IMR-90 (cell line): ENCODE results near the gene ACACB. TPM values are rescaled to one million over a fixed set of nuclear protein-coding genes. Genes with fewer than 3 reads are reported as not detected.

Experiments used
- ATAC-seq: fragments of 200-7000 bp; cut with Tn5 transposase; 2 replicates; pipeline ENCODE4 v1.9.1; 2020; ENCODE audit warnings: low read depth, mild to moderate bottlenecking, moderate library complexity
- BruUV-seq: library from RNA; stranded (reverse); fragments of 400-500 nt; replicated peaks from 2 replicates; lab custom pipeline; 2021; lab: Mats Ljungman, UMichigan
- CTCF ChIA-PET: fragments of 300-600 bp; formaldehyde crosslinking; extraction: SDS; loops from one replicate; lab custom pipeline; 2021; ENCODE audit warnings: antibody characterized with exemption; lab: Yijun Ruan, JAX
- POLR2A ChIA-PET: fragments of 300-600 bp; sonication (Branson Sonifier 250); formaldehyde crosslinking; loops from one replicate; lab custom pipeline; 2022; ENCODE audit warnings: antibody characterized with exemption; ENCODE audit not compliant: unreplicated experiment; lab: Charles Lee
- DNase-seq: peaks from one replicate; pipeline ENCODE4 v3.0.0; 2013
- H2AFZ ChIP-seq: replicated peaks from 2 replicates; pipeline ENCODE3; 2013; ENCODE audit warnings: low read length, mild to moderate bottlenecking; ENCODE audit not compliant: poor library complexity
- H2AK5ac ChIP-seq: 2 replicates; pipeline ENCODE4 v1.6.1; 2013; ENCODE audit warnings: low read depth, low read length, inconsistent platforms
- H2AK9ac ChIP-seq: replicated peaks from 2 replicates; pipeline ENCODE3; 2013; ENCODE audit warnings: mild to moderate bottlenecking, low read depth, low read length, moderate library complexity; ENCODE audit not compliant: poor library complexity
- H2BK120ac ChIP-seq: 2 replicates; pipeline ENCODE4 v1.6.1; 2013; ENCODE audit warnings: low read depth, low read length, inconsistent platforms
- H2BK15ac ChIP-seq: 3 replicates; pipeline ENCODE4 v1.6.1; 2013; ENCODE audit warnings: low read depth, low read length, inconsistent platforms
- H2BK20ac ChIP-seq: 2 replicates; pipeline ENCODE4 v1.6.1; 2013; ENCODE audit warnings: low read depth, mild to moderate bottlenecking, inconsistent platforms, low read length, moderate library complexity
- H2BK5ac ChIP-seq: 2 replicates; pipeline ENCODE4 v1.6.1; 2013; ENCODE audit warnings: mild to moderate bottlenecking, low read depth, low read length, inconsistent platforms; ENCODE audit not compliant: poor library complexity, severe bottlenecking
- H3K14ac ChIP-seq: replicated peaks from 2 replicates; pipeline ENCODE4 v1.6.1; 2013; ENCODE audit warnings: low read depth, low read length, inconsistent platforms
- H3K18ac ChIP-seq: 2 replicates; pipeline ENCODE4 v1.6.1; 2013; ENCODE audit warnings: low read depth, low read length, control low read depth
- H3K23ac ChIP-seq: 2 replicates; pipeline ENCODE4 v1.6.1; 2013; ENCODE audit warnings: low read depth, low read length, inconsistent platforms
- H3K27ac ChIP-seq: 2 replicates; pipeline ENCODE4 v1.5.1; 2013; ENCODE audit warnings: mild to moderate bottlenecking, control low read depth, low read length; ENCODE audit not compliant: insufficient read depth
- H3K27me3 ChIP-seq: 2 replicates; pipeline ENCODE4 v1.6.1; 2013; ENCODE audit warnings: low read length; ENCODE audit not compliant: control insufficient read depth, insufficient read depth
- H3K36me3 ChIP-seq: 2 replicates; pipeline ENCODE4 v1.6.1; 2013; ENCODE audit warnings: low read length, mixed read lengths; ENCODE audit not compliant: control insufficient read depth, insufficient read depth
- H3K4ac ChIP-seq: 2 replicates; pipeline ENCODE4 v1.6.1; 2013; ENCODE audit warnings: low read depth, low read length, inconsistent platforms
- H3K4me1 ChIP-seq: 2 replicates; pipeline ENCODE4 v1.6.1; 2013; ENCODE audit warnings: low read length, mixed read lengths; ENCODE audit not compliant: control insufficient read depth, insufficient read depth
- H3K4me2 ChIP-seq: 2 replicates; pipeline ENCODE4 v1.6.1; 2013; ENCODE audit warnings: low read depth, mild to moderate bottlenecking, control low read depth, low read length, moderate library complexity
- H3K4me3 ChIP-seq: 2 replicates; pipeline ENCODE4 v1.5.1; 2013; ENCODE audit warnings: low read depth, mild to moderate bottlenecking, control low read depth, low read length, moderate library complexity; ENCODE audit not compliant: insufficient read depth
- H3K56ac ChIP-seq: 2 replicates; pipeline ENCODE4 v1.6.1; 2013; ENCODE audit warnings: low read length, inconsistent platforms; ENCODE audit not compliant: insufficient read depth; ENCODE audit errors: extremely low read depth
- H3K79me1 ChIP-seq, 2 experiments: 2 replicates each; pipeline ENCODE4 v1.6.1; 2013; ENCODE audit warnings: low read length in 2 of 2, inconsistent platforms in 1 of 2, low read depth in 1 of 2
- H3K9ac ChIP-seq: 2 replicates; pipeline ENCODE4 v1.6.1; 2013; ENCODE audit warnings: low read depth, low read length, control low read depth
- H3K9me1 ChIP-seq: 2 replicates; pipeline ENCODE4 v1.6.1; 2013; ENCODE audit warnings: low read length, inconsistent platforms; ENCODE audit not compliant: insufficient read depth
- H3K9me3 ChIP-seq: 2 replicates; pipeline ENCODE4 v1.6.1; 2013; ENCODE audit warnings: low read length; ENCODE audit not compliant: control insufficient read depth, insufficient read depth
- H4K20me1 ChIP-seq: 2 replicates; pipeline ENCODE4 v1.6.1; 2013; ENCODE audit warnings: low read length, inconsistent platforms; ENCODE audit not compliant: insufficient read depth
- H4K5ac ChIP-seq: 2 replicates; pipeline ENCODE4 v1.6.1; 2013; ENCODE audit warnings: mild to moderate bottlenecking, low read depth, low read length, control low read depth
- H4K8ac ChIP-seq, 2 experiments: 2 replicates each; pipeline ENCODE4 v1.6.1; 2013; ENCODE audit warnings: low read depth in 2 of 2, low read length in 2 of 2, control low read depth in 1 of 2, inconsistent platforms in 1 of 2
- H4K91ac ChIP-seq: 2 replicates; pipeline ENCODE4 v1.6.1; 2013; ENCODE audit warnings: low read depth, low read length, inconsistent platforms; ENCODE audit not compliant: insufficient read depth
- BHLHE40 ChIP-seq: fragments of 150-350 bp; IDR thresholded peaks from 2 replicates; pipeline ENCODE4 v1.6.1; 2016; ENCODE audit warnings: mild to moderate bottlenecking, low read depth, low read length
- CEBPB ChIP-seq: IDR thresholded peaks from 2 replicates; pipeline ENCODE4 v1.6.1; 2012; ENCODE audit warnings: low read depth, low read length, improper control_type of control experiment
- CHD1 ChIP-seq: IDR thresholded peaks from 2 replicates; pipeline ENCODE4 v1.6.1; 2012; ENCODE audit warnings: low read depth, low read length, improper control_type of control experiment
- FOS ChIP-seq: fragments of 150-350 bp; IDR thresholded peaks from 2 replicates; pipeline ENCODE4 v1.6.1; 2016; ENCODE audit warnings: low read depth, low read length
- MAFK ChIP-seq: IDR thresholded peaks from 2 replicates; pipeline ENCODE4 v1.6.1; 2012; ENCODE audit warnings: low read depth, low read length, improper control_type of control experiment
- MAZ ChIP-seq: IDR thresholded peaks from 2 replicates; pipeline ENCODE4 v1.6.1; 2012; ENCODE audit warnings: low read depth, mild to moderate bottlenecking, low read length, improper control_type of control experiment, moderate library complexity, borderline replicate concordance
- MXI1 ChIP-seq: IDR thresholded peaks from 2 replicates; pipeline ENCODE4 v1.6.1; 2012; ENCODE audit warnings: low read depth, mild to moderate bottlenecking, low read length, moderate library complexity, borderline replicate concordance
- NFE2L2 ChIP-seq: fragments of 150-350 bp; IDR thresholded peaks from 2 replicates; pipeline ENCODE4 v1.6.1; 2016; ENCODE audit warnings: low read depth, mild to moderate bottlenecking, low read length
- POLR2A ChIP-seq: IDR thresholded peaks from 2 replicates; pipeline ENCODE4 v1.6.1; 2012; ENCODE audit warnings: mild to moderate bottlenecking, low read depth, low read length
- RAD21 ChIP-seq: IDR thresholded peaks from 2 replicates; pipeline ENCODE4 v1.6.1; 2012; ENCODE audit warnings: low read length, improper control_type of control experiment
- SMC3 ChIP-seq: fragments of 150-350 bp; IDR thresholded peaks from 2 replicates; pipeline ENCODE4 v1.6.1; 2016; ENCODE audit warnings: low read depth, mild to moderate bottlenecking, antibody characterized with exemption, low read length, moderate library complexity
- WGBS, 2 experiments: methylation state at CpG; one replicate each; pipeline versions ENCODE4 v1.1.5 to v1.1.7; 2013; ENCODE audit warnings: missing lambda C conversion rate in 2 of 2; ENCODE audit not compliant: insufficient read length in 1 of 2; ENCODE audit errors: extremely low coverage in 2 of 2; 5-methylcytosine and 5-hydroxymethylcytosine counted together
- dilution Hi-C: fragments of 300-500 bp; cut with HindIII; formaldehyde crosslinking; loops from one replicate; pipeline ENCODE4 v1.14.3; 2018; ENCODE audit warnings: low sequenced_read_pairs; ENCODE audit not compliant: unreplicated experiment
- in situ Hi-C: fragments of 300-500 bp; cut with MboI; formaldehyde crosslinking; loops from 3 replicates; pipeline ENCODE4 v1.14.3; 2019; ENCODE audit warnings: low sequenced_read_pairs, inconsistent platforms, mixed read lengths
- intact Hi-C: fragments of 100-400 bp; cut with micrococcal nuclease; formaldehyde crosslinking; loops from 2 replicates; pipeline ENCODE4 v1.10.0; 2022
- polyA plus RNA-seq, 3 experiments: library from polyadenylated mRNA; depleted of rRNA; stranded (reverse); fragments of >200 nt; gene quantifications; 2 replicates each; pipeline ENCODE4 v1.2.3, GENCODE V29; 2012; ENCODE audit warnings: low replicate concordance in 1 of 3
- total RNA-seq: library from RNA; depleted of rRNA; stranded (reverse); fragments of >200 nt; gene quantifications from 2 replicates; pipeline ENCODE4 v1.2.3, GENCODE V29; 2012
- TF ChIP-seq, protein P1 (sequence below): conservative IDR thresholded peaks from 2 replicates; pipeline ENCODE4 v1.5.1; 2012; ENCODE audit warnings: mild to moderate bottlenecking, low read depth, low read length, improper control_type of control experiment
- TF ChIP-seq, protein P2 (sequence below): fragments of 150-350 bp; IDR thresholded peaks from 2 replicates; pipeline ENCODE4 v1.6.1; 2016; ENCODE audit warnings: low read depth, mild to moderate bottlenecking, low read length, moderate library complexity, borderline replicate concordance

The ACACB gene
- total and polyA plus RNA-seq, 2 of the 4 experiments (the other 2 are of a cell fraction) = 2.0 to 2.1 TPM

DNA sequence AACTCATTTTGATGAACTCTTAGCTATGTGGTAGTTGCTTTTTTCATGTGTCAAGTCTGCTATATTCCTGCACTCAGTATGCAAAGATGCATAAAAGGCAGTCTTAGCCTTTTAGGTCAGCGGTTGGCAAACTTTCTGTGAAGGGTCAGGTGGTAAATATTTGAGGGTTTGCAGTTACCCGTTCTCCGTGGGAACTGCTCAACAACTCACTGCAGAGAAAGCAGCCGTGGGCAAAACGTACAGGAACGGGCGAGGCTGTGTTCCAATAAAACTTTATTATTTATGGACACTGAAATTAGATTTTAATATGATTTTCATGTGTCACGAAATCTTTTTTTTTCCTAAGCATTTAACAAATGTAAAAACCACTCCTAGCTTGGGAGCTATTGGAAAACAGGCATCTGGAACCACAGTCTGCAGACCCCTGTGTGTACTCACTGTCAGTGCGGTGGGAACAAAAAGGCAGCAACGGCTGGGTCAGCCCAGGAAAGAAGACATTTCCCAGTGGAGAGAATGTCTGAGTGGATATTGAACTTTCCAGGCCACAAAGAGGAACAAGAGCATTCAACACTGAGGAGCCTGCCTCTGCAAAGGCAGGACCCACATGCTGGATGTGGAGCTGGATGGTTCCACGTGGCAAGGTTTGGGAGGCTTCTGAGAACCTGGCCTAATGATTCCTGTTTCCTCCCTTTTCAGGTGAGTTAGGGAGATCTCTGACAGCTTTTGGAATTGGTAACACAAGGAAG, 3.5 kb upstream of the ACACB start (continued):
- no peak for TF ChIP-seq CHD1

DNA sequence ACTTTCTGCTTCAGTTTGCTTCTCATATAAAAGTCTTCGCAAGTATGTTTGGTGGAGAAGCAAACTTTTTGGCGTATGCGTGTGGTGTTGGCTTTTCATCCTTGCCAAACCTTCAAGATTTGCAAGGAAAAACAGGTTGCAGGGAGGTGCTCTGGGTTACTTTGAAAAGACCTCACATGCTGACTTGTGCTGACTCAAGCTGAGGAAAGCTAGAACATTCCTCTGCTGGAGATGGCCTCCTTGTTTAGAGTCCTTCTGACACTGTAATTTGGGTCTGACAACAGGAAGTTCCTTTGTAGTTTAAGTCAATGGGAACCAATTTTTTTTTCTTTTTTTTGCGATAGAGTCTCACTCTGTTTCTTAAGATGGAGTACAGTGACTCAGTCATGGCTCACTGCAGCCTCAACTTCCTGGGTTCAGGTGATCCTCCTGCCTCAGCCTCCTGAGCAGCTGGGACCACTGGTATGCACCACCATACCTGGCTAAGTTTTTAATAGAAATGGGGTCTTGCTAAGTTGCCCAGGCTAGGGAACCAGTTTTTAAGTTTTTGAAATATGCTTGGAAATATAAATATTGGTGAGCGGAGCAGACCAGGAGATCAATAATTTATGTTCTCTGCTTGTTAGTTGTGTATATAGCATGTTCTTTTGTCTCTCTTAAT, 2.6 kb upstream of the ACACB start:
- Histone ChIP-seq H4K20me1 (no peaks in the 10 kb centered on the region), H2BK15ac (no peak overlapping the region), H4K91ac (no peak overlapping the region), H2BK20ac (no peak overlapping the region), H3K4me3 (no peak overlapping the region), H2BK120ac (no peak overlapping the region), H3K4me1 (no peaks in the 10 kb centered on the region), H3K56ac (no peak overlapping the region), H3K27me3 (no peaks in the 10 kb centered on the region), H3K36me3 (peaks cover 3% of the 10 kb centered on the region), H4K8ac (no peak overlapping the region), H3K9me1 (peaks cover 5% of the 10 kb centered on the region; the same call in 1 of the 2 replicates), H2AK9ac (no peak overlapping the region), H3K23ac (no peak overlapping the region), H2AFZ (no peak overlapping the region), H2BK5ac (no peak overlapping the region), H3K79me1 (peaks cover 0 to 5% of the 10 kb centered on the region in 2 experiments; a peak in 1 of 4 replicates), H3K4ac (no peak overlapping the region), H3K14ac (no peak overlapping the region), H3K9me3 (no peaks in the 10 kb centered on the region), H4K5ac (no peak overlapping the region), H3K27ac (no peak overlapping the region), H3K9ac (no peak overlapping the region), H2AK5ac (no peak overlapping the region), H3K4me2 (no peak overlapping the region), H3K18ac (no peak overlapping the region)
- POLR2A ChIA-PET = no interaction called here
- CTCF ChIA-PET = interaction anchor here (1.2 kb wide), 1 partner anchor 280 kb away, joined by 3 read pairs; no protein-coding TSS in a partner anchor
- no peak for DNase-seq
- BruUV-seq = no TSS peak
- dilution Hi-C loops (no loop called here), intact Hi-C loops (no loop called here), in situ Hi-C loops (loop anchor here (5.0 kb wide), 1 partner anchor 274 kb away; no protein-coding TSS in a partner anchor)
- WGBS, 2 experiments = no CpG with 5 or more reads among the region's 5 CpGs
- ATAC-seq = no peak
- TF ChIP-seq, protein P1, sequence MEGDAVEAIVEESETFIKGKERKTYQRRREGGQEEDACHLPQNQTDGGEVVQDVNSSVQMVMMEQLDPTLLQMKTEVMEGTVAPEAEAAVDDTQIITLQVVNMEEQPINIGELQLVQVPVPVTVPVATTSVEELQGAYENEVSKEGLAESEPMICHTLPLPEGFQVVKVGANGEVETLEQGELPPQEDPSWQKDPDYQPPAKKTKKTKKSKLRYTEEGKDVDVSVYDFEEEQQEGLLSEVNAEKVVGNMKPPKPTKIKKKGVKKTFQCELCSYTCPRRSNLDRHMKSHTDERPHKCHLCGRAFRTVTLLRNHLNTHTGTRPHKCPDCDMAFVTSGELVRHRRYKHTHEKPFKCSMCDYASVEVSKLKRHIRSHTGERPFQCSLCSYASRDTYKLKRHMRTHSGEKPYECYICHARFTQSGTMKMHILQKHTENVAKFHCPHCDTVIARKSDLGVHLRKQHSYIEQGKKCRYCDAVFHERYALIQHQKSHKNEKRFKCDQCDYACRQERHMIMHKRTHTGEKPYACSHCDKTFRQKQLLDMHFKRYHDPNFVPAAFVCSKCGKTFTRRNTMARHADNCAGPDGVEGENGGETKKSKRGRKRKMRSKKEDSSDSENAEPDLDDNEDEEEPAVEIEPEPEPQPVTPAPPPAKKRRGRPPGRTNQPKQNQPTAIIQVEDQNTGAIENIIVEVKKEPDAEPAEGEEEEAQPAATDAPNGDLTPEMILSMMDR = no peak
- no peak for TF ChIP-seq CEBPB
- TF ChIP-seq MXI1 = no peak
- no peak for TF ChIP-seq RAD21
- no peak for TF ChIP-seq POLR2A
- no peak for TF ChIP-seq BHLHE40
- TF ChIP-seq, protein P2, sequence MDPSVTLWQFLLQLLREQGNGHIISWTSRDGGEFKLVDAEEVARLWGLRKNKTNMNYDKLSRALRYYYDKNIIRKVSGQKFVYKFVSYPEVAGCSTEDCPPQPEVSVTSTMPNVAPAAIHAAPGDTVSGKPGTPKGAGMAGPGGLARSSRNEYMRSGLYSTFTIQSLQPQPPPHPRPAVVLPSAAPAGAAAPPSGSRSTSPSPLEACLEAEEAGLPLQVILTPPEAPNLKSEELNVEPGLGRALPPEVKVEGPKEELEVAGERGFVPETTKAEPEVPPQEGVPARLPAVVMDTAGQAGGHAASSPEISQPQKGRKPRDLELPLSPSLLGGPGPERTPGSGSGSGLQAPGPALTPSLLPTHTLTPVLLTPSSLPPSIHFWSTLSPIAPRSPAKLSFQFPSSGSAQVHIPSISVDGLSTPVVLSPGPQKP = no peak
- no peak for TF ChIP-seq MAFK
- TF ChIP-seq FOS = no peak
- TF ChIP-seq MAZ = no peak
- TF ChIP-seq NFE2L2 = no peak
- no peak for TF ChIP-seq CHD1
- no peak for TF ChIP-seq SMC3
